Fibroblast of skin of right quadriceps (primary cell): ENCODE results near the gene EMC10.
"Not testable (repeated sequence)": the region's sequence is repeated elsewhere in the genome, so short reads cannot be mapped to it uniquely, and the experiment has no call there.

ENCODE experiments used
- DNase-seq: peaks from one replicate; pipeline ENCODE4 v3.0.0-alpha.2; 2013

The EMC10 gene

GRCh38 chr19:50453243-50453642 lies 23.1 kb upstream of the EMC10 start:
- no peak for DNase-seq

GRCh38 chr19:50455992-50456391 lies 20.3 kb upstream of the EMC10 start:
- DNase-seq, result no peak

GRCh38 chr19:50457300-50457699 lies 19.0 kb upstream of the EMC10 start:
- DNase-seq, result no peak

GRCh38 chr19:50458396-50459066 lies 17.8 kb upstream of the EMC10 start:
- no peak for DNase-seq

- DNase-seq, result no peak
Measured at GRCh38 chr19:50459067-50459456, 17.2 kb upstream of the EMC10 start.

GRCh38 chr19:50459638-50460037 lies 16.7 kb upstream of the EMC10 start:
- DNase-seq, result no peak

GRCh38 chr19:50460161-50460765 lies 16.0 kb upstream of the EMC10 start:
- peak; percentile 15 for DNase-seq

GRCh38 chr19:50461066-50461875 lies 15.0 kb upstream of the EMC10 start:
- peak; percentile 46 for DNase-seq

- DNase-seq, result no peak
Measured at GRCh38 chr19:50462970-50463369, 13.3 kb upstream of the EMC10 start.

GRCh38 chr19:50464348-50464747 lies 12.0 kb upstream of the EMC10 start:
- DNase-seq, result no peak

- DNase-seq, result no peak
Measured at GRCh38 chr19:50465000-50465399, 11.3 kb upstream of the EMC10 start.

GRCh38 chr19:50465986-50466705 lies 10.2 kb upstream of the EMC10 start:
- no peak for DNase-seq

GRCh38 chr19:50466706-50467039 lies 9.6 kb upstream of the EMC10 start:
- DNase-seq, result no peak

- no peak for DNase-seq
Measured at GRCh38 chr19:50467566-50467965, 8.7 kb upstream of the EMC10 start.

GRCh38 chr19:50468818-50469217 lies 7.5 kb upstream of the EMC10 start:
- no peak for DNase-seq

GRCh38 chr19:50473336-50473735 lies 3.0 kb upstream of the EMC10 start:
- DNase-seq, result not testable (repeated sequence)

- no peak for DNase-seq
Measured at GRCh38 chr19:50475101-50475568, 1.2 kb upstream of the EMC10 start.

GRCh38 chr19:50475736-50476223 lies 527 bp upstream of the EMC10 start:
- DNase-seq, result no peak

- no peak for DNase-seq
Measured at GRCh38 chr19:50476907-50477238, 566 bp downstream of the EMC10 start.

- no peak for DNase-seq
Measured at GRCh38 chr19:50477751-50478515, 1.6 kb downstream of the EMC10 start.

GRCh38 chr19:50478901-50479715 lies 2.8 kb downstream of the EMC10 start:
- peak; percentile 7 for DNase-seq
